ENCODE results near the gene DDX17. TPM values are rescaled to one million over a fixed set of nuclear protein-coding genes. Genes with fewer than 3 reads are reported as not detected.

Gene DDX17
- total and polyA plus RNA-seq, 9 of the 15 experiments (the other 6 are each of a cell fraction or from before 2014, with no cell fraction given) = 17.6 to 421 (median 189) TPM

GRCh38 chr22:38506118-38506962, at the start of gene DDX17 (continued):
- TF ChIP-seq TCFL5 (CRISPR knock-in tag; conservative IDR thresholded peaks at IDR 0.05) (no peak), DPF2 (IDR thresholded peaks at IDR 0.05) (peak; percentile 22; the same call in 1 of the 2 replicates), LCOR (CRISPR knock-in tag; IDR thresholded peaks at IDR 0.05) (no peak), KDM5B (IDR thresholded peaks at IDR 0.05; ENCODE audit: insufficient replicate concordance, low read depth, low read length) (no peak), CXXC5 (CRISPR knock-in tag; IDR thresholded peaks at IDR 0.05) (peak; percentile 18; the same call in 1 of the 2 replicates), POLR2AphosphoS5 (IDR thresholded peaks at IDR 0.05; ENCODE audit: control insufficient read depth, insufficient read depth, low read depth, low read length) (0 out of 2 replicates have a peak, but pooled peaks have one; percentile 29), GABPA (tag; conservative IDR thresholded peaks at IDR 0.05; ENCODE audit: low read depth) (peak; percentile 51), NR2F6 (CRISPR knock-in tag; IDR thresholded peaks at IDR 0.05) (no peak), HNRNPH1 (optimal IDR thresholded peaks at IDR 0.05; ENCODE audit: low read depth, low read length) (peak; percentile 91), NR0B1 (IDR thresholded peaks at IDR 0.05; ENCODE audit: partially characterized antibody) (no peak), RBM25 (IDR thresholded peaks at IDR 0.05; ENCODE audit: low read depth, low read length, severe bottlenecking) (no peak), ZKSCAN1 (IDR thresholded peaks at IDR 0.05; ENCODE audit: low read depth, low read length) (0 out of 2 replicates have a peak, but pooled peaks have one; percentile 19), KLF6 (CRISPR knock-in tag; IDR thresholded peaks at IDR 0.05; ENCODE audit: borderline replicate concordance) (peak; percentile 66; the same call in 1 of the 2 replicates), TCF7L2 (IDR thresholded peaks at IDR 0.05; ENCODE audit: low read depth, low read length) (no peak), KDM1A (IDR thresholded peaks at IDR 0.05) (no peak), CBX1 (IDR thresholded peaks at IDR 0.05; ENCODE audit: low read depth) (no peak), BRCA1 (IDR thresholded peaks at IDR 0.05) (no peak), BRCA1 (CRISPR knock-in tag; IDR thresholded peaks at IDR 0.05) (no peak), CEBPB (tag; IDR thresholded peaks at IDR 0.05) (no peak), ZBTB12 (CRISPR knock-in tag; IDR thresholded peaks at IDR 0.05) (no peak), FOXJ2 (tag; IDR thresholded peaks at IDR 0.05) (peak; percentile 64; the same call in 1 of the 2 replicates), MTA3 (IDR thresholded peaks at IDR 0.05; ENCODE audit: borderline replicate concordance) (no peak), ZFP30 (CRISPR knock-in tag; IDR thresholded peaks at IDR 0.05; ENCODE audit: borderline replicate concordance) (no peak), HEY1 (CRISPR knock-in tag; IDR thresholded peaks at IDR 0.05; ENCODE audit: borderline replicate concordance) (no peak), GTF2E2 (tag; IDR thresholded peaks at IDR 0.05) (peak; percentile 90), ZBTB34 (CRISPR knock-in tag; IDR thresholded peaks at IDR 0.05) (no peak)
